K562 (cell line): ENCODE results near the gene FOXP3. TPM values are rescaled to one million over a fixed set of nuclear protein-coding genes. Genes with fewer than 3 reads are reported as not detected.

Source experiments
- ATAC-seq: fragments of 200-7000 bp; cut with Tn5 transposase; 3 replicates; pipeline ENCODE4 v1.9.1; 2020; ENCODE audit warnings: moderate library complexity
- BruUV-seq: library from RNA; stranded (reverse); fragments of 400-500 nt; replicated peaks from 2 replicates; lab custom pipeline; 2021; lab: Mats Ljungman, UMichigan
- CTCF ChIA-PET: fragments of 300-600 bp; formaldehyde crosslinking; extraction: SDS; loops from one replicate; lab custom pipeline; 2021; ENCODE audit warnings: low intra/inter-chr PET ratio; lab: Yijun Ruan, JAX
- POLR2A ChIA-PET: fragments of 300-600, 350-650 bp; sonication (Branson Sonifier 250); formaldehyde crosslinking; extraction: SDS; loops from one replicate; lab custom pipeline; 2021; ENCODE audit warnings: antibody characterized with exemption, inconsistent platforms; lab: Yijun Ruan, JAX
- DNase-seq, 4 experiments: peaks; one replicate each; pipeline versions ENCODE4 v3.0.0 to v3.0.0-alpha.2; 2011 to 2018; ENCODE audit warnings: low spot score in 3 of 4, mixed read lengths in 3 of 4; ENCODE audit errors: extremely low read depth in 1 of 4
- FAIRE-seq: peaks from 2 replicates; lab custom pipeline; 2011; peaks lifted over from hg19 to GRCh38; lab: Jason Lieb, UNC
- H2AFZ ChIP-seq: 2 replicates; pipeline ENCODE4 v1.6.0; 2011; ENCODE audit warnings: low read depth, low read length, control low read depth, inconsistent platforms
- H3K27ac ChIP-seq: fragments of 200-600 bp; 3 replicates; pipeline ENCODE4 v1.8.0; 2011; ENCODE audit warnings: low read depth, mild to moderate bottlenecking, control low read depth, inconsistent platforms, low read length, moderate library complexity, mixed read lengths; ENCODE audit errors: extremely low read depth
- H3K27me3 ChIP-seq, 2 experiments: fragments of 300-600 bp in 1 of 2; 2 replicates in 1 of 2; 3 replicates in 1 of 2; pipeline versions ENCODE4 v1.6.0 to v1.8.0; 2011; ENCODE audit warnings: inconsistent platforms in 2 of 2, low read length in 2 of 2, mild to moderate bottlenecking in 1 of 2, mixed read lengths in 1 of 2, moderate library complexity in 1 of 2; ENCODE audit not compliant: control insufficient read depth in 2 of 2, insufficient read depth in 2 of 2
- H3K36me3 ChIP-seq: fragments of 300-600 bp; 3 replicates; pipeline ENCODE4 v1.8.0; 2011; ENCODE audit warnings: mild to moderate bottlenecking, low read length, inconsistent platforms; ENCODE audit not compliant: control insufficient read depth, insufficient read depth
- H3K4me1 ChIP-seq, 2 experiments: fragments of 200-600 bp in 1 of 2; replicated peaks in 1 of 2; 2 replicates in 1 of 2; 3 replicates in 1 of 2; pipeline versions ENCODE4 v1.5.1 to v1.8.0; 2011; ENCODE audit warnings: inconsistent platforms in 2 of 2, low read length in 2 of 2, mild to moderate bottlenecking in 1 of 2, mixed read lengths in 1 of 2, moderate library complexity in 1 of 2; ENCODE audit not compliant: control insufficient read depth in 2 of 2, insufficient read depth in 2 of 2
- H3K4me2 ChIP-seq: 2 replicates; pipeline ENCODE4 v1.6.1; 2011; ENCODE audit warnings: low read length, control low read depth, inconsistent platforms, mixed read lengths; ENCODE audit not compliant: insufficient read depth
- H3K4me3 ChIP-seq: fragments of 200-600 bp; sonication (generic), shearing (Covaris generic); 2 replicates; pipeline ENCODE4 v1.5.1; 2016; ENCODE audit warnings: control low read depth, inconsistent platforms
- H3K79me2 ChIP-seq: fragments of 200-600 bp; 3 replicates; pipeline ENCODE4 v1.8.0; 2011; ENCODE audit warnings: low read length, inconsistent platforms; ENCODE audit not compliant: control insufficient read depth, insufficient read depth
- H3K9ac ChIP-seq, 2 experiments: 2 replicates each; pipeline versions ENCODE4 v1.6.0 to v1.6.1; 2011; ENCODE audit warnings: low read depth in 2 of 2, low read length in 2 of 2, control low read depth in 1 of 2, inconsistent platforms in 1 of 2, mild to moderate bottlenecking in 1 of 2, mixed read lengths in 1 of 2; ENCODE audit not compliant: insufficient read depth in 1 of 2
- H3K9me1 ChIP-seq: one replicate; pipeline ENCODE4 v1.6.0; 2011; ENCODE audit warnings: inconsistent platforms, mild to moderate bottlenecking, low read length, moderate library complexity; ENCODE audit not compliant: control insufficient read depth, insufficient read depth
- H3K9me3 ChIP-seq: replicated peaks from 2 replicates; pipeline ENCODE4 v1.5.1; 2011; ENCODE audit warnings: low read depth, low read length, inconsistent platforms; ENCODE audit not compliant: control insufficient read depth, insufficient read depth
- H4K20me1 ChIP-seq: replicated peaks from 2 replicates; pipeline ENCODE4 v1.6.1; 2011; ENCODE audit warnings: low read length, inconsistent platforms, mixed read lengths; ENCODE audit not compliant: control insufficient read depth, insufficient read depth
- E2F5 ChIP-seq: sonication (generic); formaldehyde crosslinking; IDR thresholded peaks from 2 replicates; pipeline ENCODE4 v1.8.0; 2022; ENCODE audit warnings: mild to moderate bottlenecking, missing genetic modification reagents
- MTF1 ChIP-seq: fragments of 250-450 bp; sonication (Bioruptor Pico); IDR thresholded peaks from 2 replicates; pipeline ENCODE4 v1.9.0; 2021; ENCODE audit warnings: moderate library complexity, mild to moderate bottlenecking, inconsistent platforms, borderline replicate concordance
- PREB ChIP-seq: sonication (generic); formaldehyde crosslinking; IDR thresholded peaks from 2 replicates; pipeline ENCODE4 v1.8.1; 2023; ENCODE audit warnings: mild to moderate bottlenecking, missing genetic modification reagents
- WGBS: fragments of 100-300 bp; shearing (Covaris generic); methylation state at CpG from one replicate; pipeline ENCODE4 v1.1.6; 2016; ENCODE audit warnings: low coverage, mixed read lengths; ENCODE audit not compliant: insufficient coverage; ENCODE audit errors: missing lambda C conversion rate; 5-methylcytosine and 5-hydroxymethylcytosine counted together
- in situ Hi-C: fragments of 300-500 bp; cut with MboI; formaldehyde crosslinking; loops from 4 replicates; pipeline ENCODE4 v1.15.0; 2018; ENCODE audit warnings: inconsistent platforms, mixed read lengths
- intact Hi-C: fragments of 100-400 bp; cut with micrococcal nuclease; formaldehyde crosslinking; loops from 2 replicates; pipeline ENCODE4 v1.14.2; 2022
- polyA plus RNA-seq, 8 experiments: library from polyadenylated mRNA; depleted of rRNA in 4 of 8; stranded (reverse) in 5 of 8; unstranded in 3 of 8; fragments of >200 nt; fragmentation: Nextera tagmentation in 2 of 8; fragmentation: Illumina TruSeq in 1 of 8; extraction: Ambion mirVana in 2 of 8; extraction: Trizol in 1 of 8; gene quantifications; 2 replicates each; pipeline versions ENCODE4 v1.2.1 to v1.2.3, GENCODE V29; 2011 to 2014; ENCODE audit warnings: inconsistent platforms in 1 of 8, missing spikeins in 1 of 8
- total RNA-seq, 7 experiments: library from RNA; depleted of rRNA in 6 of 7; stranded (reverse); fragments of >200 nt in 6 of 7; fragmentation: Illumina TruSeq in 2 of 7; extraction: Trizol in 2 of 7; gene quantifications; 2 replicates each; pipeline versions ENCODE4 v1.2.1 to v1.2.3, GENCODE V29; 2011 to 2021; ENCODE audit warnings: low replicate concordance in 1 of 7

Gene FOXP3
- total and polyA plus RNA-seq, 9 of the 15 experiments (the other 6 are each of a cell fraction or from before 2014, with no cell fraction given), result 0.04 to 0.24 (median 0.07) TPM; not detected in 4

- Histone ChIP-seq H3K36me3 (no peaks in the 10 kb centered on the region), H3K4me2 (no peak overlapping the region), H3K9ac (no peak overlapping the region), H3K4me3 (no peak overlapping the region), H3K27me3 (peaks cover 0 to 17% of the 10 kb centered on the region in 2 experiments; a peak in 2 of 5 replicates), H3K27ac (no peak overlapping the region), H4K20me1 (no peaks in the 10 kb centered on the region), H3K9me1 (no peaks in the 10 kb centered on the region), H3K4me1 (peaks cover 6 to 41% of the 10 kb centered on the region in 2 experiments; a peak in 4 of 5 replicates), H2AFZ (no peak overlapping the region), H3K79me2 (no peaks in the 10 kb centered on the region), H3K9me3 (no peaks in the 10 kb centered on the region)
- no TSS peak for BruUV-seq
- DNase-seq, result no peak
- ChIA-PET CTCF (no interaction called here), POLR2A (no interaction called here)
- in situ Hi-C loops (no loop called here), intact Hi-C loops (no loop called here)
- no peak for ATAC-seq
- 26% methylated on average over 2 of the region's 2 CpGs for WGBS
- TF ChIP-seq E2F5 (CRISPR knock-in tag), result no peak
- no peak for TF ChIP-seq MTF1 (CRISPR knock-in tag)
- no peak for TF ChIP-seq PREB
- FAIRE-seq, result no peak
Measured at GRCh38 chrX:49227726-49228125, 36.8 kb downstream of the FOXP3 start.
